Colonic mucosa (tissue), 4 donors: ENCODE data around the gene FCRL5. TPM values are rescaled to one million over a fixed set of nuclear protein-coding genes. Genes with fewer than 3 reads are reported as not detected.

Experiments
- DNase-seq: peaks from one replicate; pipeline ENCODE4 v3.0.0-alpha.2; 2020
- H3K27ac ChIP-seq: fragments of 200-600 bp; one replicate; pipeline ENCODE4 v1.8.0; 2021
- H3K27me3 ChIP-seq: fragments of 200-600 bp; one replicate; pipeline ENCODE4 v1.8.0; 2021
- H3K36me3 ChIP-seq: fragments of 200-600 bp; one replicate; pipeline ENCODE4 v1.8.0; 2021
- H3K4me1 ChIP-seq: fragments of 200-600 bp; one replicate; pipeline ENCODE4 v1.8.0; 2021; ENCODE audit warnings: mild to moderate bottlenecking
- H3K4me3 ChIP-seq: fragments of 200-600 bp; one replicate; pipeline ENCODE4 v1.8.0; 2021
- H3K9ac ChIP-seq, 2 donors: one replicate each; pipeline ENCODE4 v1.7.0; 2013; ENCODE audit warnings: control low read depth in 2 of 2, low read depth in 2 of 2, low read length in 2 of 2
- H3K9me3 ChIP-seq: fragments of 200-600 bp; one replicate; pipeline ENCODE4 v1.8.0; 2021
- intact Hi-C: fragments of 100-400 bp; cut with DNase I; formaldehyde crosslinking; loops from one replicate; pipeline ENCODE4 v1.14.1; 2022
- total RNA-seq, 2 donors: library from RNA; stranded (reverse); fragmentation: NEBNext Ultra II Directional in 1 of 2; extraction: Animal tissue kit (Norgen Biotek cat#: 25700) in 1 of 2; gene quantifications; one replicate each; pipeline ENCODE4 v1.2.1, GENCODE V29; 2021
- TF ChIP-seq, protein P1 (sequence below): fragments of 200-600 bp; IDR thresholded peaks from one replicate; pipeline ENCODE4 v1.8.0; 2022; ENCODE audit warnings: antibody characterized with exemption, mild to moderate bottlenecking
- donor health status: healthy.
- donor health status: DM: no; HTN: no; CAD: no.
- donor health status: DM: no; HTN: no; CAD: no.

Gene FCRL5
- total RNA-seq, 2 donors from 2014 or later = 0.90 to 1.8 TPM

DNA sequence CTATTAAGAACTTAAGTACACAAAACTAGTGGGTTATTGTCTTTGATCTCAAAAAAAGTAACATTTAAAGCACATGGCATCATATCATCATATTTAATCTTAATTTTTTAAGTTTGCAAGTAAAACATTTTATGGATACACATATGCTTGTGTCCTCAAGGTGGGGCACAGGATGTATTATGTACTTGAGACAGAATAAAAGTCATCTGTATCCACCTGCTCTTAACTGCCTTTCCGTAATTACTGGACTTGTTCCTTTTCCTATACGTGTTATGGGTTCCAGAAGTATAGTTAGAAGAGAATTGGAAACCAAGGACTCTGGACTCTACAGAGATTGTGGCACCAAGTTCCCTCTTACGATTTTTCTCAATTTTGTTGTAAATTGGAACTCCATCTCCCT lies 79.4 kb downstream of the FCRL5 start:
- H3K36me3 ChIP-seq = no peaks in the 10 kb centered on the region
- intact Hi-C loops = no loop called here
- TF ChIP-seq, protein P1, sequence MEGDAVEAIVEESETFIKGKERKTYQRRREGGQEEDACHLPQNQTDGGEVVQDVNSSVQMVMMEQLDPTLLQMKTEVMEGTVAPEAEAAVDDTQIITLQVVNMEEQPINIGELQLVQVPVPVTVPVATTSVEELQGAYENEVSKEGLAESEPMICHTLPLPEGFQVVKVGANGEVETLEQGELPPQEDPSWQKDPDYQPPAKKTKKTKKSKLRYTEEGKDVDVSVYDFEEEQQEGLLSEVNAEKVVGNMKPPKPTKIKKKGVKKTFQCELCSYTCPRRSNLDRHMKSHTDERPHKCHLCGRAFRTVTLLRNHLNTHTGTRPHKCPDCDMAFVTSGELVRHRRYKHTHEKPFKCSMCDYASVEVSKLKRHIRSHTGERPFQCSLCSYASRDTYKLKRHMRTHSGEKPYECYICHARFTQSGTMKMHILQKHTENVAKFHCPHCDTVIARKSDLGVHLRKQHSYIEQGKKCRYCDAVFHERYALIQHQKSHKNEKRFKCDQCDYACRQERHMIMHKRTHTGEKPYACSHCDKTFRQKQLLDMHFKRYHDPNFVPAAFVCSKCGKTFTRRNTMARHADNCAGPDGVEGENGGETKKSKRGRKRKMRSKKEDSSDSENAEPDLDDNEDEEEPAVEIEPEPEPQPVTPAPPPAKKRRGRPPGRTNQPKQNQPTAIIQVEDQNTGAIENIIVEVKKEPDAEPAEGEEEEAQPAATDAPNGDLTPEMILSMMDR = no peak
- no peaks in the 10 kb centered on the region for H3K4me1 ChIP-seq
- no peak overlapping the region for H3K9ac ChIP-seq
- no peak for DNase-seq
- H3K27ac ChIP-seq = peak overlapping the region; percentile 53
- H3K4me3 ChIP-seq = no peak overlapping the region
- H3K27me3 ChIP-seq = no peaks in the 10 kb centered on the region
- no peaks in the 10 kb centered on the region for H3K9me3 ChIP-seq

DNA sequence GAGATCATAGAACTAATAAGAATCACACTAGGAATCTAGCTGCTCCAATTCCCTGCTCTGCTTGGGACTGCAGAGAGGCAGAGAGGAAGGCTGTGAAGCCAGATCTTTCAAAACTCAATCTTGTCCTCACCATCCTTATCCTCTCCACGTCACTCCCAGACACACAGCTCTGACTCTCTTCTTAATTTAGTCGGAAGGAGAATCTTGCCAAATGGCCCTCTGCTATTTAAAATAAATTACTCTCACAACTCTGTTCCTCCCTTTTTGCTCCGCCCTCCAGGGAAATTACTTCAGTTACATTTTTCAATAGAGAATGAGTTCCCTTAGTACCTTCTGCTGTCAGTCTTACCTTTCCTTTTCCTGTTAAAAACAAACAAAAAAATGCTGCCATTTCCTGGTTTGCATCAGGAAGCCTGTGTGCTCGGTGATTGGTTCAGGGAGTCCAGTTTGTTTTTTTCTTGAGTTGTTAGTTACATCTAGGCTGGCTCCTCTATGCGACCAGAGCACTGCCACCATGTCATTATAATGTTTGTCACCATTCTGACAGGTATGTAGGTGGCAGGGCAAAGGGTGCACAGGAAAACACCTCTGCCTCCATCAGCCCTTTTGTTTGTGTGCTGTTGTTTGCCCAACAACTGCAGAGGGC lies 80.1 kb downstream of the FCRL5 start:
- Histone ChIP-seq H3K27me3 (no peaks in the 10 kb centered on the region), H3K9me3 (no peaks in the 10 kb centered on the region), H3K4me3 (no peak overlapping the region), H3K4me1 (no peaks in the 10 kb centered on the region), H3K27ac (peak overlapping the region; percentile 53), H3K36me3 (no peaks in the 10 kb centered on the region), H3K9ac (no peak overlapping the region)
- DNase-seq = peak; percentile 50
- intact Hi-C loops = no loop called here
- TF ChIP-seq, protein P1 = no peak

DNA sequence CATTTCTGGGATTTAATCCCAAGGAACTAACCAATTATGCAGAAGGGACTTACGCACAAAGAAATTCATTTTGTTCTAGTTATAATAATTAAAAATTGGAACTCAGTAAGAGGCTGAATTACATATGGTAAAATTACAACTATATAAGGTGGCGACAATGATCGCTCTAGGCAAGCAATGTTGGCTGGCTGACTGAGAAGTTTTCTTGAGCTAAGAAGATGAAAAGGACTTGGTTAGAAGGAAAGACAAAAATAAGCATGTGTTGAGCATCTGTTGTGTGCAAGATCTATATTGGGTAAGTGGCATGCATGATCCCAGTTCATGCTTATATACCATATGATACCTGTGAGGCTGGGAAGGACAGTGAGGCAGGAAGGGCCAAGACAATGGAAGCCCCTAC lies 80.8 kb downstream of the FCRL5 start:
- Histone ChIP-seq H3K4me1 (no peaks in the 10 kb centered on the region), H3K36me3 (no peaks in the 10 kb centered on the region), H3K4me3 (no peak overlapping the region), H3K27ac (no peak overlapping the region), H3K9me3 (no peaks in the 10 kb centered on the region), H3K9ac (no peak overlapping the region), H3K27me3 (no peaks in the 10 kb centered on the region)
- TF ChIP-seq, protein P1 = no peak
- DNase-seq = no peak
- intact Hi-C loops = no loop called here

DNA sequence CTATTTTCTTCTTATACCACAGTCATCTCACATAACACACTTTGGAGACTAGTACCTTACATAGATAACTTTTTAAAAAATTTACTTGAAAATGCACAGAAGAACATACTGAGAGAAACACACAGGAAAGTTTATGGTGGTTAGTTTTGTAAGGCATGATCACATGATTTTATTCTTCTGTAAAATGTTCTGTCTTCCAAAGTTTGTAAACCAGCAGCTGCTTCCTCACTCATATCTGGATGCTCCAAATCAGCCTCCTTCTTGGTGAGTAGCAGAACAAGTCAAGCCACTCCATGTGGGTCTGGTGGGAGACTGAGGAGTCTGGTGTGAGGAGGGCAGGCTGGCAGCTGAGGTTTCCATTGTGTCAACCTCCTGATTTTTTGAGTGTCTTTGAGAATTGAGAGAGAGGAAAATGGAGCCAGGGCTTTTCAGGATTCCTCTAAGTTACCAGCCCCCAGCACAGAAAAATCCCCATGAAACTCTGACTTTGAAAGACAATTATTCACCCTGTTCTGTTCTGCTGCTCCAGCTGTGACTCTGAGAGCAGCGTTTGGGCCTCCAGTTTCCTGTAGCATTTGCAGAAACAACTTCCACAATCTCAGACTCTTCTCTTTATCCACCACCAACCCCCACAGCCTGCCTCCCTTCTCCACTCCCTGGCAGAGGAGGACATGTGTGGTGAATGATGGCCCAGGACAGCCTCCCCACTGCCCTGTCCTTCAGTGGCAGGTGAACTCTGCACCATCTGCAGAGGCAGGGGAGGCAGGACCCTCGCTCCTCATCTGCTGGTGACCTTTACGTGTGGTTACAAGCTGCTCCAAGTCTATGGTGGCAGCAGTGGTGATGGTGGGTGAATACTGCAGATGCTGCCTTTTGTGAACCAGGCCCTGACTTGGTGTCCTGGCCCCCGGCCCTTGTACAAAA lies 82.3 kb downstream of the FCRL5 start:
- Histone ChIP-seq H3K9me3 (no peaks in the 10 kb centered on the region), H3K27me3 (no peaks in the 10 kb centered on the region), H3K4me1 (no peaks in the 10 kb centered on the region), H3K36me3 (no peaks in the 10 kb centered on the region), H3K4me3 (no peak overlapping the region), H3K9ac (no peak overlapping the region), H3K27ac (no peak overlapping the region)
- intact Hi-C loops = no loop called here
- TF ChIP-seq, protein P1 = no peak
- no peak for DNase-seq

DNA sequence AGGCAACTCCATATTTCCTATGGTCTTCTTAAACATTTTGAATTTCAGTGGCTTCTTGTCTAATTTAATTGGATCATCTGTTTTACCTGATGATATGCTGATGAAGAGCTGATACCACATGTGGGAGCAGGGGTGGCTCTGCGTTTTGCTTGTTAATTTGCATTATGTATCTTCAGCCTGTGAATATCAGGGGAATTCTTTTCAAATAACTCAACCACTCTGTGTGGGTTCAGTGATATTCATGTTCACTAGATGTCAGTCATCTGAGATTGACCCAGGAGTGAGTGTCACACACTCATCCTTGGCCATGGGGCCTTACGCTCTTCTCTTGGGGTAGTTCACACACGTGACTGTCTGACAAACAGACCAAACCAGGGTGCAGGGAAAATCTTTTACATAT lies 83.0 kb downstream of the FCRL5 start:
- Histone ChIP-seq H3K27me3 (no peaks in the 10 kb centered on the region), H3K4me1 (no peaks in the 10 kb centered on the region), H3K9me3 (no peaks in the 10 kb centered on the region), H3K4me3 (no peak overlapping the region), H3K9ac (no peak overlapping the region), H3K27ac (no peak overlapping the region), H3K36me3 (no peaks in the 10 kb centered on the region)
- TF ChIP-seq, protein P1 = no peak
- no peak for DNase-seq
- intact Hi-C loops = no loop called here
